Amygdala (tissue), 56 donors: Measurements from ENCODE around the gene ATG4B.

Experiments
- DNase-seq, 56 donors: peaks; one replicate each; lab custom pipeline; 2025; lab: John Stamatoyannopoulos, UW

The ATG4B gene

GRCh38 chr2:241612156-241613016, 25.1 kb upstream of the ATG4B start:
- no peak for DNase-seq

DNA sequence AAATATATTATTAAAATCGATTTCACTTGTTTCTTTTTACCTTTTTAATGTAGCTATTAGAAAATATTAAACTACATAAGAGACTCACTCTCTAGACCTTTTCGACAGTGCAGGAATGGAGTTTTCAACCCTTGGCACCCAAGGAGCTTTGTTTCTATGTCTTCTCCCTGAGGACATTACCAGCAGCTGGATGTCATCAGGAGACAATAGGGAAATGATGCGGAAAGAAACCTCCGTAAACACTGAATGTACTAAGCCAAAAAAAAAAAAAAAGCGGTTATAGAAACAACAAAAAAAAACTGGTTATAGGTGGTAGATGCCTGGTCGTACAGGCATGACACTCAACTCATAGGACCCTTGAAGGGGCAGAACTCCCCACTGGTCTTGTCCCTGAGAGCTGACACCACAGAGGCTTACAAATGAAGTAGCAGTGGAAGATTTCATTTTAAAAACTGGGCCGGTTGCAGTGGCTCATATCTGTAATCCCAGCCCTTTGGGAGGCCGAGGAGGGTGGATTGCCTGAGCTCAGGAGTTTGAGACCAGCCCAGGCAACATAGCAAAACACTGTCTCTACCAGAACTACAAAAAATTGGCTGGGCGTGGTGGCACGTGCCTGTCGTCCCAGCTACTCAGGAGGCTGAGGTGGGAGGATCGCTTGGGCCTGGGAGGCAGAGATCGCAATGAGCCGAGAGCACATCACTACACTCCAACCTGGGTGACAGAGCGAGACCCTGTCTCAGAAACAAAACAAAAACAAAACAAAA, 24.3 kb upstream of the ATG4B start:
- no peak for DNase-seq

DNA sequence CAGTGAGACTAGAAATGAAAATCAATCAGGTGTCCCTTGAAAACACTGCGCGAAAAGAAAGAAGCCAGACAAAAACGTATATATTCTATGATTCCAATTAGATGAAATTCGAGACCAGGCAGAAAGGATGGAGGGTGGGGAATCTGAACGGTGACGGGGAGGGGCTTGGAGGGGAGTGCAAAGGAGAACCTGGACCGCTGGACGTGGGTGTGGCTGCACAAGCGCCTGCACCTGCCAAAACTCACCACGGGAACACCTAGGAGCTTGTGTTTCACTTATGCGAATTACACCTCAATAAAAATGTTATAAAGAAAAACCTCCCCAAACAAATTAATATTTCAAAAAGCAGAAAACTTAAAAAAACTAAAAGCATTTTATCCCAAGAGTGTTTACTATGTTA, 22.5 kb upstream of the ATG4B start:
- DNase-seq = no peak

GRCh38 chr2:241615522-241616052, 21.9 kb upstream of the ATG4B start:
- DNase-seq = no peak

- peak in 1 of 56 donors; percentile 8 for DNase-seq
These were observed 21.0 kb upstream of the ATG4B start for GRCh38 chr2:241616168-241617125.

DNA sequence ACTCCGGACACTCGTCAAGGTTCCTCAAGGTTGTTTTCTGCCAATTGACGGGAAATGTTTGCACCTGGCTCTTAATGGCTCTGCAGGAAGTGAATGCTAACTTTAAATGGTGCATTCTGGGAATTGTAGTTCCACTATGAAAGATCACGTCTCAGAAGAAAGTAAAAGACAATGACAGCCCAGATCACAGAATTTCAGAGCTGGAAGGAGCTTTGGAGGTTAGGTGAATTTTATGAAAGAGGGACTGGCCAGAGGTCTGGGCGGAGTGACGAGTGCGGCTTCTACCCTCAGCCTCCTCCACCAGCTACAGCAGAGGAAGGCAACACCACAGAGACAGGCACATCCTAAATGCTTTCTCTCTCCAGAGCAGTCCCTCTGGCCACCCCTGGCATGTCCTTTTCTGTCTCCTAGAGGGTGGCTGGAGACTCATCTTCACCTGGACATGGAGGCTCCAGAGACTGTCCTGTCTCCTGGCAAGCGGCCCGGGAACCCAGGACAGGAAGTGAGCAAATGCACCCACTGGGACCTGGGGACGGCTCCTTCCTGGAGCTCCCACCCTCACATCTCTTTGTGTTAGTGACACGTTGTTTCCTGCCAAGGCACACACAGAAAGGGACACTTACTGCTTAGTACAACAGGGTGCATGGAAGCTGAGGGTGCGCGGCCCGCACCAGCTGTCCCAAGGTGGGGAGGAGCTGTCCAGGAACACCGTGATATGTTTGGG, 19.9 kb upstream of the ATG4B start:
- DNase-seq = no peak

DNA sequence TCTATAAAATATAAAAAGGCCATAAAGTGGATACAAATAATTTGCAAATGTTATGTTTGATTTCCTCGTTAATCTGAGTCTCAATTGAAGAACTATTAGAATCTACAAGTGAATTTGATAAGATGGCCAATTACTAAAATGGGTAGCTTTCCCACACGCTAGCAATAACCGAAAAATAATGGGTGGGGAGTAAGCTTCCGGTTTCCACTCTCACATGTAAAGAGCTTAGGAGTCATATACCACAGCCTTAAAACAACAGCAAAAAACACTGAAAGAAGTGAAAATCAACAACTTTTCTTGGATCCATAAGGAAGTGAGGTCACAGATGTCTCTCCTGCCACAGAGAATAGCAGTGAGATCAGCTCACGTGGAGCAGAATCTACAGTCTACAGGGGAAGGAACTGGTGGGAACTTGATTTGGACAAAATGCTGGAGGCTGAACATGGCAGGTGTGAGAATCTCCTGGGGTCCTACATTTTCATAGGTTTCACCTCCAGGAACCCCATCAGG, 19.1 kb upstream of the ATG4B start:
- no peak for DNase-seq

DNA sequence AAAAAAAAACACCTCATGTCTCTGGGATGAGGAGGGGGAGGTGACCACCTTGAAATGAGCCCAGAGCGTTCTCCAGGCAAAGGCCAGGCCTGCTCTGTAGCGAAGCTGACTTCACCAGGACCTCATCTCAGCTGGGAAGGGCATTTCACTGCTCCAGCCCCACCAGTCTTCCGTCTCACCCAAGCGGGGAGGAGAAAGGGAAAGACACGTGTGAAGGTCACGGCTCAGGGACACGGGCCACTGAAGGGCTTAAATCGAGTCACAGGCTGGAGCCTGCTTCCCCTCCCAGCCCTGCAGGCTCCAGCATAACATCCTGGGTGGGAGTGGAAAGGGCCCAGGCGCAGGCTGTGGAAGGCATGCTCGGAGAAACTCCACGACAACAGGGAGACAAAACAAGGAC, 18.7 kb upstream of the ATG4B start:
- DNase-seq = no peak

- DNase-seq = no peak
These were observed 17.7 kb upstream of the ATG4B start for GRCh38 chr2:241619597-241620418.

GRCh38 chr2:241620419-241620769, 17.1 kb upstream of the ATG4B start:
- no peak for DNase-seq

GRCh38 chr2:241627675-241628074, 9.8 kb upstream of the ATG4B start:
- no peak for DNase-seq

GRCh38 chr2:241629762-241630435, 7.6 kb upstream of the ATG4B start:
- DNase-seq = peak in 5 of 56 donors; percentile 5 to 38 (median 25)

DNA sequence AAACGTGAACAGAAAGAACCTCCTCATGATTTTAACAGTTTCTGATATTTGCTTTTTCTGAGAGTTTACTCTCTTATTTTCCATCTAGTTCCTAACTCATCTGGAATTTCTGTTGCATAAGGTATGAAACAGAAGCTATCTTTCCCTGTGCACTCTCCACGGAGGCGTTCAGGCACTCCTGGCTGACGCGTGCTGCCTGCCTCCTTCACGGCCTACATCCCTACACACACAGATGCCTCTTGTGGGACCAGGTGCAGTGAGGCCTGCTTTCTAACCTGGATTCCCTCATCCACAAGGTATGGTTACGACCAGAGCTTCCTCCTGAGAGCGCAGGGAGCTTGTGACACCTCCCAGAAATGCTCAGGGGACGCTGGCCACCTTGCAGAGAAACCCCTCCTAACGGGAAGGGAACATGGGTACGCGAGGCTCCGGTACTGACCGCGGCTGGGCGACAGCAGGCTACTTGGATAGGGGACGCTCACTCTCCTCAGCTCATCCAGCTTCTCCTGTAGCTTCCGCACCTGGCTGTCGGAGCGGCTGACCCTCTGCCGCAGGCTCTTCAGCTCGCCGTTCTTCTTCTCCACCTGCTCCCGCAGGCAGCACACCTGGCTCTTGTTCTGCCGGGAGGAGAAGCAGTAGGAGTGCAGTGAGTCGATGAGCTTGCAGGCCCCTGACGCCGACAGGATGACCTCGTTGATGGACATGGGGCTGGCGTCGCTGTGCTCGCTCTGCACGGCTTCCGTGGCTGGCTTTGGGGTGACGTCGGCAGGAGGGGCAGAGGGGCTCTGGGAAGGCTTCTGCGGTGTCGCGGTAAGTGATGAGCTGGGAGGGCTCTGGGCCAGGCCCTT, 4.8 kb upstream of the ATG4B start:
- DNase-seq = no peak

DNA sequence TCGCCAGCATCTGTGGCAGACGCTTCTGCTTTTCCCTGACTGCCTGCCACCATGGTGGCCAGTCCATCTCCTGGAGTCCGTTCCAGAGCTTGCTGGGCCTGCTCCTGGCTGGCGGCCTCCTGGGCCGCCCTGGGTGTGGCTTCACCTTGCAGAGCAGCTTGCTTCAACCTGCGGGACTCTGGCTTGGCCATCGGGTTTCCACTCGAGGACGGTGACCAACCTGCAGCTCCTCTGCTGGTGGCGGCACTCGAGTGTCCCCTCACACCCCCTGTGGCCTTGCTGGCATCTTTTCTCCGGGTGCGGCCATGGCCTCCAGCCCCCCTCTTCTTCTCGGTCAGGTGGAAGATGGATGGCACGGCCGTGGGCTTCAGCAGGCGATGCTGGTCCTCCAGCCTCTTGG, 3.9 kb upstream of the ATG4B start:
- no peak for DNase-seq

DNA sequence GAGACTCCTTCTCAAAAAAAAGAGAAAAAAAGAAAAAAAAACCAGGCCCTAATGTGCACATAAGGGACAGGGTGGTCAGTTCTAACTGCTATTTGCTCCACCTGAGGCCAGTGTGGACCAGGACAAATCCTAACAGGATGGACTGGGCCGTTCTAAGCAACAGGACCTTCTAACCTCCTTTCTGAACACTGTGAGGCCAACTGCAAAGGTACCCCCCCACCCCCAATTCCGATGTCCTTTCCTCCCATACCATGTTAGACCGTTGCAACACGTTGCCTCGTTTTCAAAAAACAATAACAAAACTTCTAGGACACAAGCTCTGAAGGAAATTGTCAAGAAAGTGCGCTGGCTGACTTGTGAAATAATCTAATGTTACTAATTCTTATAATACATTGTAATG, 1.7 kb upstream of the ATG4B start:
- no peak for DNase-seq

DNA sequence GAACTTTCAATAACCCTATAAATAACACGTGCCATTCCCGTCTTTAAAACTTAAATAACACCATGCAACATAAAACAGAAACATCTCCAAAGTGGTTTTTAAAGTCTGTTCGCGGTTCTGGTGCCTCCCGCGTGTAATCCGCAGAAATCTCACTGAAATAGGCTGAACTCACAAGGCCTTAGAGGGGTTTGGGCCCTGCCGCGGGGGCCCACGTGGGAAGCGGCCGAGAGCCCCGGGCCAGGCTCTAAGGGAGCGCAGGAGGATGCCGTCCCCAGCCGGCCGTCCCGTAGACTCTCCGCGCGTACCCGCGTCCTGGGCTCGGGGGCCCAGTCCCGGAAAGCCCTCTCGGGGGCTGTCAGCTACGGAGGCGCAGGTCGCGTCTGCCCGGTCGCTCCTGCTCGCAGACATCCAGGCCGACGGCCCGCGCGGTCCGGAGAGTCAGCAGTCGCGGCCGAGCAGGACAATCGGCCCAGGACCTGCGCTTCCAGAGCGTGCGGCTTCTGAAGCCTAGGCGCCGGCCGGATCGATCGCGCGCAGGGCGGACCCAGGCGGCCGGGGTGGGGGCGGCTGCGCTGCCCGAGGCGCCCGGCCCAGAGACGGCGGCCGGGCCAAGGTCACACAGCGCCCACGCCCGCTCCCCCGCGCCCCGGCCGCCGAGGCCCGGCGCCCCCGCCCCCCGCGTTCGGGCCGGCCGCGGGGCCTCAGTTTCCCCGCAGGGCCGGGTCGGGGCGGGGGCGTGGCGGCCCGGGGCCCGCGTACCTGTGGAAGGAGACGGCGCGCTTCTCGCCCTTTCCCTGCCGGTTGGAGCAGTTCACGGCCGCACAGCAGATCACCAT, 1.1 kb upstream of the ATG4B start:
- DNase-seq = peak in 7 of 56 donors; percentile 7 to 53 (median 36)
